Osteoblast (primary cell): Measurements from ENCODE around the gene HHATL. TPM values are rescaled to one million over a fixed set of nuclear protein-coding genes. Genes with fewer than 3 reads are reported as not detected.

Experiments used
- DNase-seq: peaks from one replicate; pipeline ENCODE4 v3.0.0; 2011; ENCODE audit warnings: low spot score, mixed read lengths; ENCODE audit not compliant: insufficient read length; ENCODE audit errors: missing footprints
- H2AFZ ChIP-seq: 2 replicates; pipeline ENCODE4 v1.6.0; 2011; ENCODE audit warnings: mild to moderate bottlenecking, low read length
- H3K27ac ChIP-seq: 2 replicates; pipeline ENCODE4 v1.5.1; 2011; ENCODE audit warnings: mild to moderate bottlenecking, low read depth, low read length, moderate library complexity
- H3K27me3 ChIP-seq: 2 replicates; pipeline ENCODE4 v1.6.0; 2012; ENCODE audit warnings: mild to moderate bottlenecking, control low read depth, inconsistent platforms, low read length, moderate library complexity; ENCODE audit not compliant: insufficient read depth
- H3K36me3 ChIP-seq: 2 replicates; pipeline ENCODE4 v1.5.1; 2011; ENCODE audit warnings: mild to moderate bottlenecking, low read length, control low read depth, moderate library complexity; ENCODE audit not compliant: insufficient read depth
- H3K4me1 ChIP-seq: 2 replicates; pipeline ENCODE4 v1.5.1; 2011; ENCODE audit warnings: mild to moderate bottlenecking, low read length, control low read depth, moderate library complexity; ENCODE audit not compliant: insufficient read depth
- H3K4me2 ChIP-seq: 2 replicates; pipeline ENCODE4 v1.6.0; 2011; ENCODE audit warnings: mild to moderate bottlenecking, low read length; ENCODE audit not compliant: insufficient read depth
- H3K4me3 ChIP-seq: fragments of 200-600 bp; sonication (generic); 3 replicates; pipeline ENCODE4 v1.5.1; 2012; ENCODE audit warnings: mild to moderate bottlenecking, low read length, inconsistent platforms; ENCODE audit not compliant: insufficient read depth
- H3K79me2 ChIP-seq: 2 replicates; pipeline ENCODE4 v1.6.0; 2012; ENCODE audit warnings: mild to moderate bottlenecking, low read length, control low read depth, inconsistent platforms; ENCODE audit not compliant: insufficient read depth
- H3K9me3 ChIP-seq: 2 replicates; pipeline ENCODE4 v1.5.1; 2011; ENCODE audit warnings: low read depth, low read length, control low read depth
- H4K20me1 ChIP-seq: 2 replicates; pipeline ENCODE4 v1.6.0; 2012; ENCODE audit warnings: mild to moderate bottlenecking, low read length, control low read depth; ENCODE audit not compliant: insufficient read depth
- CTCF ChIP-seq: IDR thresholded peaks from 2 replicates; pipeline ENCODE4 v1.5.1; 2011; ENCODE audit warnings: mild to moderate bottlenecking, low read depth, low read length, moderate library complexity; ENCODE audit errors: extremely low read depth
- total RNA-seq: library from RNA; depleted of rRNA; stranded (reverse); fragments of >200 nt; gene quantifications from 2 replicates; pipeline ENCODE4 v1.2.3, GENCODE V29; 2012

The HHATL gene
- total RNA-seq, 1 donor = not detected

- no peak for TF ChIP-seq CTCF
- H2AFZ ChIP-seq = no peak overlapping the region
- no peak overlapping the region for H3K4me3 ChIP-seq
- no peak overlapping the region for H3K27ac ChIP-seq
- peaks cover 6% of the 10 kb centered on the region for H3K27me3 ChIP-seq
- no peaks in the 10 kb centered on the region for H3K79me2 ChIP-seq
- no peaks in the 10 kb centered on the region for H3K9me3 ChIP-seq
- H3K4me2 ChIP-seq = no peak overlapping the region
- no peaks in the 10 kb centered on the region for H3K4me1 ChIP-seq
- no peaks in the 10 kb centered on the region for H4K20me1 ChIP-seq
- H3K36me3 ChIP-seq = no peaks in the 10 kb centered on the region
- no peak for DNase-seq
Observed at GRCh38 chr3:42731476-42732195, 29.0 kb upstream of the HHATL start.

- no peaks in the 10 kb centered on the region for H4K20me1 ChIP-seq
- no peak for DNase-seq
- no peak overlapping the region for H2AFZ ChIP-seq
- H3K9me3 ChIP-seq = no peaks in the 10 kb centered on the region
- H3K27me3 ChIP-seq = peaks cover 6% of the 10 kb centered on the region
- no peak overlapping the region for H3K27ac ChIP-seq
- H3K36me3 ChIP-seq = no peaks in the 10 kb centered on the region
- H3K4me2 ChIP-seq = no peak overlapping the region
- no peak for TF ChIP-seq CTCF
- no peak overlapping the region for H3K4me3 ChIP-seq
- H3K4me1 ChIP-seq = no peaks in the 10 kb centered on the region
- no peaks in the 10 kb centered on the region for H3K79me2 ChIP-seq
Observed at GRCh38 chr3:42730706-42731420, 28.3 kb upstream of the HHATL start.

GRCh38 chr3:42730294-42730693 is 27.7 kb upstream of the HHATL start:
- DNase-seq = peak; percentile 36
- Histone ChIP-seq H4K20me1 (no peaks in the 10 kb centered on the region), H3K36me3 (no peaks in the 10 kb centered on the region), H3K27ac (no peak overlapping the region), H2AFZ (no peak overlapping the region), H3K79me2 (no peaks in the 10 kb centered on the region), H3K4me2 (no peak overlapping the region), H3K4me1 (no peaks in the 10 kb centered on the region), H3K4me3 (no peak overlapping the region), H3K27me3 (peaks cover 6% of the 10 kb centered on the region), H3K9me3 (no peaks in the 10 kb centered on the region)
- TF ChIP-seq CTCF = no peak

- H4K20me1 ChIP-seq = no peaks in the 10 kb centered on the region
- no peaks in the 10 kb centered on the region for H3K79me2 ChIP-seq
- peaks cover 6% of the 10 kb centered on the region for H3K27me3 ChIP-seq
- no peak for TF ChIP-seq CTCF
- H3K27ac ChIP-seq = no peak overlapping the region
- no peaks in the 10 kb centered on the region for H3K4me1 ChIP-seq
- DNase-seq = no peak
- H3K4me2 ChIP-seq = no peak overlapping the region
- H3K9me3 ChIP-seq = no peaks in the 10 kb centered on the region
- H3K4me3 ChIP-seq = no peak overlapping the region
- no peak overlapping the region for H2AFZ ChIP-seq
- H3K36me3 ChIP-seq = no peaks in the 10 kb centered on the region
Observed at GRCh38 chr3:42729404-42730145, 27.0 kb upstream of the HHATL start.
